ENCODE results near the gene MYO7A. TPM values are rescaled to one million over a fixed set of nuclear protein-coding genes. Genes with fewer than 3 reads are reported as not detected.

The MYO7A gene
- total RNA-seq, 1 experiment from 2014 or later = 3.5 TPM

DNA sequence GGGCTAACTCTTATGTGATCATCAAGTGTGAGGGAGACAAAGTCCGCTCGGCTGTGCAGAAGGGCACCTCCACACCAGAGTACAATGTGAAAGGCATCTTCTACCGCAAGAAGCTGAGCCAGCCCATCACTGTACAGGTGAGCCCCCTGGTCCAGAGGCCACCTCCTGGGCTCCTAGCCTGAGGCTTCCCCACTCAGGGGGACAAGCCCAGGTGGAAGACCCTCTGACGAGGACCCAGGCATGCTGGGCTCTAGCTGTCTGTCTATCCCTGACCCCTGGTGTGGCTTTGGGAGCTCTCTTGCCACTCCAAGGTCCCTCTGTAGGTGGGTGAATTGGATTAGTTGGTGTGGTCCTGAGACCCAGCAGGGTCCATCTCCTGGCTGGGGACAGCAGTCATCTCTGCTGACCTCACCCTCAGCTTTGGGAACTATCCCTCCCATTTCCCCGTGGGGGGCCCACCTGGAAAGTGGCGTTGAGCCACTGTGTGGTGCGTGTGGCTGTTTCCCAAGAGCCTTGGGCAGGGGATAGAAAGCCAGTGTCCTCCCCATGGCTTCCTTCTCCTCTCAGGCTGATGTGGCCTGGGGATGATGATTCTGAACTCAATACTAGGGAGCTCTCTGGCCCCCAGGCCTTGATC lies 5.4 kb upstream of the MYO7A start:
- Histone ChIP-seq H2AFZ (no peak overlapping the region), H3F3A (ENCODE audit: insufficient read depth, low read depth) (no peaks in the 10 kb centered on the region), H4K20me1 (ENCODE audit: insufficient read depth) (no peaks in the 10 kb centered on the region; the same call in 1 of the 2 replicates), H3K9me2 (ENCODE audit: insufficient read depth) (no peaks in the 10 kb centered on the region), H3K27ac (no peak overlapping the region), H3K36me3 (ENCODE audit: low read depth) (no peaks in the 10 kb centered on the region), H3K27me3 (ENCODE audit: insufficient read depth, low read depth) (no peaks in the 10 kb centered on the region), H3K9me3 (ENCODE audit: insufficient read depth, low read depth) (no peaks in the 10 kb centered on the region), H3K4me1 (replicated peaks; ENCODE audit: insufficient read depth) (no peaks in the 10 kb centered on the region), H3K4me3 (no peak overlapping the region), H3K79me2 (ENCODE audit: low read depth) (no peaks in the 10 kb centered on the region), H3K4me2 (no peak overlapping the region)
- TF ChIP-seq EZH2 (IDR thresholded peaks at IDR 0.05; ENCODE audit: low read depth) = no peak
- TF ChIP-seq CTCF (conservative IDR thresholded peaks at IDR 0.05) = no peak
- no TSS peak for BruUV-seq (replicated peaks)
- intact Hi-C loops (cut with micrococcal nuclease; ENCODE audit: unreplicated experiment) = no loop called here
- no peak for DNase-seq
- ChIA-PET CTCF (no interaction called here), POLR2A (ENCODE audit: unreplicated experiment) (no interaction called here)

DNA sequence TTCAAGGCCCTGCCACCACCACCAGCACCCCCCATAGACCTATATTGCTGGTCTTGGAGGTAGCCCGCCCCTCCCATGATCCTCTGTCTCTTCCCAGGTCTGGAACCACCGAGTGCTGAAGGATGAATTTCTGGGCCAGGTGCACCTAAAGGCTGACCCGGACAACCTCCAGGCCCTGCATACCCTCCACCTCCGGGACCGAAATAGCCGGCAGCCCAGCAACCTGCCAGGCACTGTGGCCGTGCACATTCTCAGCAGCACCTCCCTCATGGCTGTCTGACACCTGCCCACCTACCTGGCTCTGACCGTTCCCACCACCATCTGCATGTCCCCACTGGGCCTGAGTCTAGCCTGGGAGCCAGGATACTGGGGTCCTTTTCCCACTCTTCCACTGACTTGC lies 4.5 kb upstream of the MYO7A start:
- Histone ChIP-seq H3K36me3 (ENCODE audit: low read depth) (no peaks in the 10 kb centered on the region), H3K4me2 (no peak overlapping the region), H4K20me1 (ENCODE audit: insufficient read depth) (no peaks in the 10 kb centered on the region; the same call in 1 of the 2 replicates), H3K4me1 (replicated peaks; ENCODE audit: insufficient read depth) (no peaks in the 10 kb centered on the region), H3K9me3 (ENCODE audit: insufficient read depth, low read depth) (no peaks in the 10 kb centered on the region), H3K4me3 (no peak overlapping the region), H3F3A (ENCODE audit: insufficient read depth, low read depth) (no peaks in the 10 kb centered on the region), H3K27me3 (ENCODE audit: insufficient read depth, low read depth) (no peaks in the 10 kb centered on the region), H3K79me2 (ENCODE audit: low read depth) (no peaks in the 10 kb centered on the region), H3K27ac (no peak overlapping the region), H2AFZ (no peak overlapping the region), H3K9me2 (ENCODE audit: insufficient read depth) (no peaks in the 10 kb centered on the region)
- TF ChIP-seq CTCF (conservative IDR thresholded peaks at IDR 0.05) (no peak), EZH2 (IDR thresholded peaks at IDR 0.05; ENCODE audit: low read depth) (no peak)
- intact Hi-C loops (cut with micrococcal nuclease; ENCODE audit: unreplicated experiment) = no loop called here
- POLR2A ChIA-PET (ENCODE audit: unreplicated experiment) = no interaction called here
- CTCF ChIA-PET = no interaction called here
- BruUV-seq (replicated peaks) = no TSS peak
- no peak for DNase-seq

- H3K27me3 ChIP-seq (ENCODE audit: insufficient read depth, low read depth) = no peaks in the 10 kb centered on the region
- DNase-seq = no peak
- BruUV-seq (replicated peaks) = no TSS peak
- intact Hi-C loops (cut with micrococcal nuclease; ENCODE audit: unreplicated experiment) = no loop called here
- H3K9me3 ChIP-seq (ENCODE audit: insufficient read depth, low read depth) = no peaks in the 10 kb centered on the region
- no peaks in the 10 kb centered on the region for H4K20me1 ChIP-seq (ENCODE audit: insufficient read depth)
- no peaks in the 10 kb centered on the region for H3F3A ChIP-seq (ENCODE audit: insufficient read depth, low read depth)
- H2AFZ ChIP-seq = no peak overlapping the region
- no peak overlapping the region for H3K27ac ChIP-seq
- H3K4me2 ChIP-seq = no peak overlapping the region
- H3K9me2 ChIP-seq (ENCODE audit: insufficient read depth) = no peaks in the 10 kb centered on the region
- H3K36me3 ChIP-seq (ENCODE audit: low read depth) = no peaks in the 10 kb centered on the region
- ChIA-PET CTCF (no interaction called here), POLR2A (ENCODE audit: unreplicated experiment) (no interaction called here)
- H3K4me1 ChIP-seq (replicated peaks; ENCODE audit: insufficient read depth) = no peaks in the 10 kb centered on the region
- H3K79me2 ChIP-seq (ENCODE audit: low read depth) = no peaks in the 10 kb centered on the region
- TF ChIP-seq EZH2 (IDR thresholded peaks at IDR 0.05; ENCODE audit: low read depth) (no peak), CTCF (conservative IDR thresholded peaks at IDR 0.05) (no peak)
- no peak overlapping the region for H3K4me3 ChIP-seq
Observed at GRCh38 chr11:77124041-77124440, 4.0 kb upstream of the MYO7A start.
